Measurements from ENCODE around the gene CALR3. TPM values are rescaled to one million over a fixed set of nuclear protein-coding genes. Genes with fewer than 3 reads are reported as not detected.

CALR3 gene
- total and polyA plus RNA-seq, 10 of the 15 experiments (the other 5 are each of a cell fraction or from before 2014, with no cell fraction given): 0.05 to 0.45 (median 0.12) TPM; not detected in 2

DNA sequence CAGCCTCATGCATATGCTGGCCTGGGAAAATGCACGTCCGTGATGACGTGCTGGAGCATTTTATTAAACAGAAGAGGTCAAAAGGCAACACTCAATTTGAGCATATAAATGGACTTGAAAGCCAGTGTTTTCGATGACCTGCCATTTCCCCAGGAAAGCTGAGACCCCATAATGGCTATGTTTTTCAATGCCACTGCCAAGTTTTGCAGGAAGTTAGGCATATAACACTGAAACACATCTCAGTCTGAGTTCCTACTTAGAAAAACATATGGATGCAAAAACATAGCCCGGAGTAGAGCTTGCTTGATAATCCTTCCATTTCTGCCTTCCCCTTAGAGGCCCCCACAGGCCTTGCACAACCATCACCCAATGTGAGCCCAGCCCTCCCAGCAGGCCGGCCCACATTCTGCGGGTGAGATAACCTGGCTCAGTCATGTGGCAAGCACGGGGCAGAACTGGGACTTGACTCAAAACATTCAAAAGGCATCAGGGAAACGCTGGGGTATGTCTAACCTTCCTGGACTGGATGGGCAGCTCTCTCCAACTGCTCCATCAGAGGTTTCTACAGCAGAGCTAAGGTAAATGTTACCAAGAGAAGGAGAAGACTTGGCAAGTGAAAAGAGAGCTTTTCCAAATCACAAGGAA is 49.1 kb downstream of the CALR3 start (continued):
- TF ChIP-seq, protein P1, sequence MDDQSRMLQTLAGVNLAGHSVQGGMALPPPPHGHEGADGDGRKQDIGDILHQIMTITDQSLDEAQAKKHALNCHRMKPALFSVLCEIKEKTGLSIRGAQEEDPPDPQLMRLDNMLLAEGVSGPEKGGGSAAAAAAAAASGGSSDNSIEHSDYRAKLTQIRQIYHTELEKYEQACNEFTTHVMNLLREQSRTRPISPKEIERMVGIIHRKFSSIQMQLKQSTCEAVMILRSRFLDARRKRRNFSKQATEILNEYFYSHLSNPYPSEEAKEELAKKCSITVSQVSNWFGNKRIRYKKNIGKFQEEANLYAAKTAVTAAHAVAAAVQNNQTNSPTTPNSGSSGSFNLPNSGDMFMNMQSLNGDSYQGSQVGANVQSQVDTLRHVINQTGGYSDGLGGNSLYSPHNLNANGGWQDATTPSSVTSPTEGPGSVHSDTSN (IDR thresholded peaks at IDR 0.05; ENCODE audit: insufficient replicate concordance, low read depth, low read length): no peak
- TF ChIP-seq EP300 (IDR thresholded peaks at IDR 0.05; ENCODE audit: borderline replicate concordance in 1 of 2, control insufficient read depth in 1 of 2, low read depth in 2 of 2, low read length in 2 of 2) (peak in 1 of 2 experiments; percentile 83; a peak in 2 of 4 replicates), ASH2L (IDR thresholded peaks at IDR 0.05; ENCODE audit: borderline replicate concordance, low read depth) (no peak), POLR2A (IDR thresholded peaks at IDR 0.05; ENCODE audit: low read depth, low read length) (peak; percentile 53), TCF3 (IDR thresholded peaks at IDR 0.05; ENCODE audit: borderline replicate concordance, insufficient read depth, low read depth, low read length) (peak; percentile 64; the same call in 1 of the 2 replicates), PAX5 (IDR thresholded peaks at IDR 0.05; ENCODE audit: borderline replicate concordance, low read depth, low read length) (peak; percentile 42; the same call in 1 of the 2 replicates), SP1 (IDR thresholded peaks at IDR 0.05; ENCODE audit: low read depth, low read length) (peak; percentile 47), JUNB (IDR thresholded peaks at IDR 0.05) (peak; percentile 54), ZZZ3 (IDR thresholded peaks at IDR 0.05; ENCODE audit: control insufficient read depth, insufficient read length, low read depth) (no peak), ZNF384 (IDR thresholded peaks at IDR 0.05; ENCODE audit: borderline replicate concordance, low read depth, low read length) (no peak), IKZF2 (IDR thresholded peaks at IDR 0.05) (peak; percentile 85 to 87), MTA2 (IDR thresholded peaks at IDR 0.05; ENCODE audit: low read depth) (peak; percentile 49; the same call in 1 of the 2 replicates), SRF (IDR thresholded peaks at IDR 0.05; ENCODE audit: low read depth in 2 of 2, low read length in 2 of 2) (no peak), ZNF217 (IDR thresholded peaks at IDR 0.05) (no peak), RCOR1 (conservative IDR thresholded peaks at IDR 0.05; ENCODE audit: low read depth, low read length) (no peak), HCFC1 (IDR thresholded peaks at IDR 0.05; ENCODE audit: low read length) (no peak), NBN (IDR thresholded peaks at IDR 0.05) (peak; percentile 58; the same call in 1 of the 2 replicates), EGR1 (IDR thresholded peaks at IDR 0.05; ENCODE audit: borderline replicate concordance in 1 of 2, low read depth in 2 of 2, low read length in 2 of 2) (no peak)
- TF ChIP-seq, protein P2, sequence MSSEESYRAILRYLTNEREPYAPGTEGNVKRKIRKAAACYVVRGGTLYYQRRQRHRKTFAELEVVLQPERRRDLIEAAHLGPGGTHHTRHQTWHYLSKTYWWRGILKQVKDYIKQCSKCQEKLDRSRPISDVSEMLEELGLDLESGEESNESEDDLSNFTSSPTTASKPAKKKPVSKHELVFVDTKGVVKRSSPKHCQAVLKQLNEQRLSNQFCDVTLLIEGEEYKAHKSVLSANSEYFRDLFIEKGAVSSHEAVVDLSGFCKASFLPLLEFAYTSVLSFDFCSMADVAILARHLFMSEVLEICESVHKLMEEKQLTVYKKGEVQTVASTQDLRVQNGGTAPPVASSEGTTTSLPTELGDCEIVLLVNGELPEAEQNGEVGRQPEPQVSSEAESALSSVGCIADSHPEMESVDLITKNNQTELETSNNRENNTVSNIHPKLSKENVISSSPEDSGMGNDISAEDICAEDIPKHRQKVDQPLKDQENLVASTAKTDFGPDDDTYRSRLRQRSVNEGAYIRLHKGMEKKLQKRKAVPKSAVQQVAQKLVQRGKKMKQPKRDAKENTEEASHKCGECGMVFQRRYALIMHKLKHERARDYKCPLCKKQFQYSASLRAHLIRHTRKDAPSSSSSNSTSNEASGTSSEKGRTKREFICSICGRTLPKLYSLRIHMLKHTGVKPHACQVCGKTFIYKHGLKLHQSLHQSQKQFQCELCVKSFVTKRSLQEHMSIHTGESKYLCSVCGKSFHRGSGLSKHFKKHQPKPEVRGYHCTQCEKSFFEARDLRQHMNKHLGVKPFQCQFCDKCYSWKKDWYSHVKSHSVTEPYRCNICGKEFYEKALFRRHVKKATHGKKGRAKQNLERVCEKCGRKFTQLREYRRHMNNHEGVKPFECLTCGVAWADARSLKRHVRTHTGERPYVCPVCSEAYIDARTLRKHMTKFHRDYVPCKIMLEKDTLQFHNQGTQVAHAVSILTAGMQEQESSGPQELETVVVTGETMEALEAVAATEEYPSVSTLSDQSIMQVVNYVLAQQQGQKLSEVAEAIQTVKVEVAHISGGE (CRISPR knock-in tag; IDR thresholded peaks at IDR 0.05): no peak
- TF ChIP-seq, protein P3, sequence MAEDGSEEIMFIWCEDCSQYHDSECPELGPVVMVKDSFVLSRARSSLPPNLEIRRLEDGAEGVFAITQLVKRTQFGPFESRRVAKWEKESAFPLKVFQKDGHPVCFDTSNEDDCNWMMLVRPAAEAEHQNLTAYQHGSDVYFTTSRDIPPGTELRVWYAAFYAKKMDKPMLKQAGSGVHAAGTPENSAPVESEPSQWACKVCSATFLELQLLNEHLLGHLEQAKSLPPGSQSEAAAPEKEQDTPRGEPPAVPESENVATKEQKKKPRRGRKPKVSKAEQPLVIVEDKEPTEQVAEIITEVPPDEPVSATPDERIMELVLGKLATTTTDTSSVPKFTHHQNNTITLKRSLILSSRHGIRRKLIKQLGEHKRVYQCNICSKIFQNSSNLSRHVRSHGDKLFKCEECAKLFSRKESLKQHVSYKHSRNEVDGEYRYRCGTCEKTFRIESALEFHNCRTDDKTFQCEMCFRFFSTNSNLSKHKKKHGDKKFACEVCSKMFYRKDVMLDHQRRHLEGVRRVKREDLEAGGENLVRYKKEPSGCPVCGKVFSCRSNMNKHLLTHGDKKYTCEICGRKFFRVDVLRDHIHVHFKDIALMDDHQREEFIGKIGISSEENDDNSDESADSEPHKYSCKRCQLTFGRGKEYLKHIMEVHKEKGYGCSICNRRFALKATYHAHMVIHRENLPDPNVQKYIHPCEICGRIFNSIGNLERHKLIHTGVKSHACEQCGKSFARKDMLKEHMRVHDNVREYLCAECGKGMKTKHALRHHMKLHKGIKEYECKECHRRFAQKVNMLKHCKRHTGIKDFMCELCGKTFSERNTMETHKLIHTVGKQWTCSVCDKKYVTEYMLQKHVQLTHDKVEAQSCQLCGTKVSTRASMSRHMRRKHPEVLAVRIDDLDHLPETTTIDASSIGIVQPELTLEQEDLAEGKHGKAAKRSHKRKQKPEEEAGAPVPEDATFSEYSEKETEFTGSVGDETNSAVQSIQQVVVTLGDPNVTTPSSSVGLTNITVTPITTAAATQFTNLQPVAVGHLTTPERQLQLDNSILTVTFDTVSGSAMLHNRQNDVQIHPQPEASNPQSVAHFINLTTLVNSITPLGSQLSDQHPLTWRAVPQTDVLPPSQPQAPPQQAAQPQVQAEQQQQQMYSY (CRISPR knock-in tag; IDR thresholded peaks at IDR 0.05): no peak; the same call in 1 of the 2 replicates
- TF ChIP-seq, protein P4, sequence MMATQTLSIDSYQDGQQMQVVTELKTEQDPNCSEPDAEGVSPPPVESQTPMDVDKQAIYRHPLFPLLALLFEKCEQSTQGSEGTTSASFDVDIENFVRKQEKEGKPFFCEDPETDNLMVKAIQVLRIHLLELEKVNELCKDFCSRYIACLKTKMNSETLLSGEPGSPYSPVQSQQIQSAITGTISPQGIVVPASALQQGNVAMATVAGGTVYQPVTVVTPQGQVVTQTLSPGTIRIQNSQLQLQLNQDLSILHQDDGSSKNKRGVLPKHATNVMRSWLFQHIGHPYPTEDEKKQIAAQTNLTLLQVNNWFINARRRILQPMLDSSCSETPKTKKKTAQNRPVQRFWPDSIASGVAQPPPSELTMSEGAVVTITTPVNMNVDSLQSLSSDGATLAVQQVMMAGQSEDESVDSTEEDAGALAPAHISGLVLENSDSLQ (IDR thresholded peaks at IDR 0.05): no peak

Measured in GM12878 (cell line).